HEK293 (cell line): Measurements from ENCODE around the gene FOXE3.

Source experiments
- CTCF ChIA-PET: fragments of 350-600 bp; formaldehyde crosslinking; extraction: SDS; loops from one replicate; lab custom pipeline; 2021; ENCODE audit warnings: antibody characterized with exemption; lab: Yijun Ruan, JAX
- POLR2A ChIA-PET: fragments of 300-600 bp; formaldehyde crosslinking; extraction: SDS; loops from one replicate; lab custom pipeline; 2020; ENCODE audit warnings: antibody characterized with exemption, inconsistent platforms; lab: Yijun Ruan, JAX
- H3K27ac ChIP-seq: fragments of 200-500 bp; sonication (Bioruptor generic); 2 replicates; pipeline ENCODE4 v1.5.1; 2014; ENCODE audit warnings: low read depth, low read length, control low read depth, inconsistent platforms; ENCODE audit errors: extremely low read depth
- H3K36me3 ChIP-seq, 2 experiments: fragments of 200-500 bp in 1 of 2; sonication (Bioruptor generic) in 1 of 2; 1 replicate in 1 of 2; 2 replicates in 1 of 2; pipeline ENCODE4 v1.5.1; 2014 to 2017; ENCODE audit warnings: inconsistent platforms in 2 of 2, low read length in 2 of 2; ENCODE audit not compliant: control insufficient read depth in 2 of 2, insufficient read depth in 1 of 2
- H3K4me1 ChIP-seq: fragments of 200-500 bp; sonication (Bioruptor generic); 2 replicates; pipeline ENCODE4 v1.5.1; 2014; ENCODE audit warnings: mild to moderate bottlenecking, low read length, inconsistent platforms; ENCODE audit not compliant: control insufficient read depth, insufficient read depth
- H3K4me3 ChIP-seq: 2 replicates; pipeline ENCODE4 v1.5.1; 2011; ENCODE audit warnings: low read depth, mild to moderate bottlenecking, control low read depth, low read length, moderate library complexity
- H3K9me3 ChIP-seq: fragments of 200-500 bp; sonication (Bioruptor generic); 2 replicates; pipeline ENCODE4 v1.5.1; 2014; ENCODE audit warnings: low read depth, low read length, inconsistent platforms; ENCODE audit not compliant: control insufficient read depth, insufficient read depth
- EGR2 ChIP-seq: fragments of 450-650 bp; formaldehyde crosslinking; IDR thresholded peaks from 2 replicates; pipeline ENCODE4 v1.5.1; 2016; ENCODE audit warnings: low read depth, missing biosample characterization, missing genetic modification characterization
- IKZF3 ChIP-seq: fragments of 450-650 bp; IDR thresholded peaks from 2 replicates; pipeline ENCODE4 v1.5.0; 2018; ENCODE audit warnings: missing biosample characterization, mild to moderate bottlenecking, missing genetic modification characterization, moderate library complexity
- PRDM1 ChIP-seq: fragments of 450-650 bp; formaldehyde crosslinking; IDR thresholded peaks from 2 replicates; pipeline ENCODE4; 2016; ENCODE audit warnings: missing biosample characterization, missing genetic modification characterization
- PRDM2 ChIP-seq: fragments of 450-650 bp; formaldehyde crosslinking; IDR thresholded peaks from 2 replicates; pipeline ENCODE4 v1.5.1; 2016; ENCODE audit warnings: missing biosample characterization, missing genetic modification characterization, borderline replicate concordance
- SALL2 ChIP-seq: fragments of 450-650 bp; formaldehyde crosslinking; IDR thresholded peaks from 2 replicates; pipeline ENCODE4 v1.5.0; 2017; ENCODE audit warnings: missing biosample characterization, mild to moderate bottlenecking, missing genetic modification characterization, borderline replicate concordance
- ZBTB21 ChIP-seq: fragments of 450-650 bp; formaldehyde crosslinking; IDR thresholded peaks from 2 replicates; pipeline ENCODE4 v1.5.1; 2017; ENCODE audit warnings: missing biosample characterization, missing genetic modification characterization
- ZEB2 ChIP-seq: fragments of 450-650 bp; formaldehyde crosslinking; IDR thresholded peaks from 2 replicates; pipeline ENCODE4 v1.5.1; 2016; ENCODE audit warnings: missing biosample characterization, missing genetic modification characterization
- ZFP41 ChIP-seq: fragments of 450-650 bp; formaldehyde crosslinking; IDR thresholded peaks from 2 replicates; pipeline ENCODE4 v1.5.1; 2016; ENCODE audit warnings: missing biosample characterization, missing genetic modification characterization, borderline replicate concordance
- ZNF138 ChIP-seq: fragments of 450-650 bp; formaldehyde crosslinking; IDR thresholded peaks from 2 replicates; pipeline ENCODE4 v1.5.1; 2016; ENCODE audit warnings: missing biosample characterization, missing genetic modification characterization, borderline replicate concordance
- ZNF148 ChIP-seq: fragments of 450-650 bp; formaldehyde crosslinking; IDR thresholded peaks from 2 replicates; pipeline ENCODE4 v1.5.0; 2017; ENCODE audit warnings: missing biosample characterization, missing genetic modification characterization, borderline replicate concordance
- ZNF214 ChIP-seq: fragments of 450-650 bp; formaldehyde crosslinking; IDR thresholded peaks from 2 replicates; pipeline ENCODE4 v1.5.1; 2017; ENCODE audit warnings: missing biosample characterization, mild to moderate bottlenecking, missing genetic modification characterization, borderline replicate concordance
- ZNF335 ChIP-seq: fragments of 450-650 bp; formaldehyde crosslinking; conservative IDR thresholded peaks from 2 replicates; pipeline ENCODE4 v1.5.1; 2016; ENCODE audit warnings: missing biosample characterization, missing genetic modification characterization
- ZNF341 ChIP-seq: fragments of 450-650 bp; formaldehyde crosslinking; IDR thresholded peaks from 2 replicates; pipeline ENCODE4; 2016; ENCODE audit warnings: low read depth, missing biosample characterization, missing genetic modification characterization
- ZNF37A ChIP-seq: fragments of 450-650 bp; IDR thresholded peaks from 2 replicates; pipeline ENCODE4 v1.5.1; 2018; ENCODE audit warnings: missing biosample characterization, missing genetic modification characterization
- ZNF501 ChIP-seq: fragments of 450-650 bp; formaldehyde crosslinking; IDR thresholded peaks from 2 replicates; pipeline ENCODE4 v1.5.1; 2016; ENCODE audit warnings: missing biosample characterization, missing genetic modification characterization
- ZNF521 ChIP-seq: fragments of 450-650 bp; formaldehyde crosslinking; IDR thresholded peaks from 2 replicates; pipeline ENCODE4 v1.5.1; 2017; ENCODE audit warnings: missing biosample characterization, mild to moderate bottlenecking, missing genetic modification characterization
- ZNF548 ChIP-seq: fragments of 450-650 bp; formaldehyde crosslinking; IDR thresholded peaks from 2 replicates; pipeline ENCODE4 v1.5.1; 2016; ENCODE audit warnings: missing biosample characterization, missing genetic modification characterization
- ZNF664 ChIP-seq: fragments of 450-650 bp; formaldehyde crosslinking; IDR thresholded peaks from 2 replicates; pipeline ENCODE4 v1.5.1; 2016; ENCODE audit warnings: missing biosample characterization, missing genetic modification characterization
- ZNF704 ChIP-seq: fragments of 450-650 bp; formaldehyde crosslinking; IDR thresholded peaks from 2 replicates; pipeline ENCODE4 v1.5.1; 2016; ENCODE audit warnings: missing biosample characterization, missing genetic modification characterization
- ZNF747 ChIP-seq: fragments of 450-650 bp; formaldehyde crosslinking; IDR thresholded peaks from 2 replicates; pipeline ENCODE4 v1.5.1; 2016; ENCODE audit warnings: missing biosample characterization, missing genetic modification characterization
- TF ChIP-seq, protein P1 (sequence below): fragments of 450-650 bp; formaldehyde crosslinking; IDR thresholded peaks from 2 replicates; pipeline ENCODE4 v1.5.1; 2016; ENCODE audit warnings: missing biosample characterization, missing genetic modification characterization, low read depth

The FOXE3 gene

GRCh38 chr1:47431534-47431933, 15.4 kb downstream of the FOXE3 start (continued):
- TF ChIP-seq ZNF148 (tag by site-specific recombination) (no peak), EGR2 (tag by site-specific recombination) (no peak), ZEB2 (no peak), ZNF335 (tag by site-specific recombination) (no peak), SALL2 (tag by site-specific recombination) (no peak), PRDM2 (no peak), ZNF341 (no peak), ZNF747 (tag by site-specific recombination) (no peak), ZBTB21 (tag by site-specific recombination) (no peak)

DNA sequence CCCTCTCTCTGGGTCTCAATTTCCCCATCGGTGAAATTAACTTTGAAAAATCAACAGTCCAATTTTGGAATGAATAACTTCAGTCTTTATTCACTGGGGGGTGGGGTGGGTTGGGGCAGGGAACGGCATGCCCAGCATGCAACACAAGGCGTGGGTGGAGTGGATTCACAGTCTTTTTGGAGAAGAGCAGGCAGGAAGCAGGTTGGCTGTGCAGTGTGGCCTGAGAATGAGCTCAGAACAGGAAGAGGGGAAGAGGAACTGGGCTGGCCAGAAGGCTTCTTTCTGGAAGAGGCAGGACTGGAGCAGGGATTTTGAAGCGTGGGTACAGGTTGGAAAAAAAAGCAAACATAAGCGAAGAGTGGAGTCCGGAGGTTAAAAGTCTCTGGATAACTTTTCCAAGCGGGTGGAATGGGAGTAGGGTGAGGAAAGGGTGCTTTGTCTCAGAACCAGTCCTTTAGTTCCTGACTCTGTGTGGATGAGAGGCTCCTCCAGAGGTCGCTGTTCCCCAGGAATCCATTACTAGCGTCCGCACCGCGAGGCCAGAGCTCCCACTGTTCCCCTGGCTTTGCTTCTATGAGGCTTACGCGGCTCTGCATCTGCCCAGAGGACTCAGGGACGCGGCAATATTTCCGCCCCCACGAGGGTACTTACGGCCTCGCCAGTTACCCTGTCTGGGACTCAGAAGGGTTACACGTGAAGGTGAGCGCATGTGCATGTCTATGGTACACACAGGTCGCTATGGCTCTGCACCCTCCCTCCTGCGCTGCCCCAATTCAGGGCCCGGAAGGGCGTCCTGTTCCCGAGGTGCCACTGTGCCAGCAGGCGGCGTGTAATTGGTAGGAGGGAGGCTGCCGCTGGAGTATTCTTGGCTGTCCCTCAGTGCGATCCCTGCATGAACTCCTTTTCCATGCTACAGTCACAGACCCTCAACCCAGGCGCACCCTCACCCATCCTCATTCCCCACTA, 16.3 kb downstream of the FOXE3 start:
- no peaks in the 10 kb centered on the region for H3K9me3 ChIP-seq
- TF ChIP-seq PRDM1 (tag by site-specific recombination) (no peak), ZFP41 (tag by site-specific recombination) (no peak), ZNF335 (tag by site-specific recombination) (no peak), ZNF704 (tag by site-specific recombination) (no peak), ZNF214 (tag by site-specific recombination) (no peak), ZNF138 (tag by site-specific recombination) (no peak), IKZF3 (tag by site-specific recombination) (0 out of 2 replicates have a peak, but pooled peaks have one; percentile 15), ZNF521 (tag by site-specific recombination) (no peak), ZNF548 (tag by site-specific recombination) (no peak), ZNF501 (tag by site-specific recombination) (no peak), ZNF664 (no peak), ZNF37A (tag by site-specific recombination) (no peak)
- TF ChIP-seq, protein P1, sequence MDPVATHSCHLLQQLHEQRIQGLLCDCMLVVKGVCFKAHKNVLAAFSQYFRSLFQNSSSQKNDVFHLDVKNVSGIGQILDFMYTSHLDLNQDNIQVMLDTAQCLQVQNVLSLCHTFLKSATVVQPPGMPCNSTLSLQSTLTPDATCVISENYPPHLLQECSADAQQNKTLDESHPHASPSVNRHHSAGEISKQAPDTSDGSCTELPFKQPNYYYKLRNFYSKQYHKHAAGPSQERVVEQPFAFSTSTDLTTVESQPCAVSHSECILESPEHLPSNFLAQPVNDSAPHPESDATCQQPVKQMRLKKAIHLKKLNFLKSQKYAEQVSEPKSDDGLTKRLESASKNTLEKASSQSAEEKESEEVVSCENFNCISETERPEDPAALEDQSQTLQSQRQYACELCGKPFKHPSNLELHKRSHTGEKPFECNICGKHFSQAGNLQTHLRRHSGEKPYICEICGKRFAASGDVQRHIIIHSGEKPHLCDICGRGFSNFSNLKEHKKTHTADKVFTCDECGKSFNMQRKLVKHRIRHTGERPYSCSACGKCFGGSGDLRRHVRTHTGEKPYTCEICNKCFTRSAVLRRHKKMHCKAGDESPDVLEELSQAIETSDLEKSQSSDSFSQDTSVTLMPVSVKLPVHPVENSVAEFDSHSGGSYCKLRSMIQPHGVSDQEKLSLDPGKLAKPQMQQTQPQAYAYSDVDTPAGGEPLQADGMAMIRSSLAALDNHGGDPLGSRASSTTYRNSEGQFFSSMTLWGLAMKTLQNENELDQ (tag by site-specific recombination): no peak

More for the DNA sequence above, 16.3 kb downstream of the FOXE3 start:
- CTCF ChIA-PET: interaction anchor here (0.6 to 9.7 kb wide), 32 partner anchors 8 to 546 kb away, joined by 3 to 115 read pairs (median 3); no protein-coding TSS in a partner anchor
- Histone ChIP-seq H3K36me3 (peaks cover 4 to 43% of the 10 kb centered on the region in 2 experiments; a peak in 1 of 3 replicates), H3K27ac (no peak overlapping the region), H3K4me1 (no peaks in the 10 kb centered on the region), H3K4me3 (no peak overlapping the region)
- POLR2A ChIA-PET: interaction anchor here (1.2 to 1.5 kb wide), 2 partner anchors 118 to 294 kb away, joined by 3 to 5 read pairs; partner anchors contain the start of gene STIL
